ENCODE results near the gene MGLL. TPM values are rescaled to one million over a fixed set of nuclear protein-coding genes. Genes with fewer than 3 reads are reported as not detected.

The MGLL gene
- total and polyA plus RNA-seq, 9 of the 15 experiments (the other 6 are each of a cell fraction or from before 2014, with no cell fraction given), result 0.12 to 0.32 (median 0.18) TPM; not detected in 6

DNA sequence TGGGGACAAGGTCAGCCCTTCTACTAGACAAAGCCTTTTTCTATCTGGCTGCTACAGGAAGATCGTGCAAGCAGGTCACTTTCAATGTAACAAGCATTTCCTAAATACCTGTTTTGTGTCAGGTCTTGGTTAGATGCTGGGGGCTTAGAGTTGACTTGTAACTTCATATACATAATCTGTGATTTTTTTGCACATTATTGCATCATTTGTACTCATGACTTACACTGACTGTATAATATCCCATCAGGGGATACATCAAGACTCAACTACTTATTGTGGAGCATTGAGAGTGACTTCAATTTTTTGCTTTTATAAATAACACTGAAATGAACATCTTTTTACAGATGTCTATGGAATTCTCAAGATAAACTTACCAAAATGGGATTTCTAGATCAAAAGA is 80.6 kb downstream of the MGLL start:
- Histone ChIP-seq H3K4me1 (replicated peaks in 1 of 2; ENCODE audit: control insufficient read depth in 2 of 2, insufficient read depth in 2 of 2, low read length in 2 of 2) (peaks cover 4 to 15% of the 10 kb centered on the region in 2 experiments; a peak in 4 of 5 replicates), H3K79me2 (ENCODE audit: control insufficient read depth, insufficient read depth, low read length) (no peaks in the 10 kb centered on the region), H3K27me3 (ENCODE audit: control insufficient read depth in 2 of 2, insufficient read depth in 2 of 2, low read length in 2 of 2) (peaks cover 18 to 29% of the 10 kb centered on the region in 2 experiments), H3K36me3 (ENCODE audit: control insufficient read depth, insufficient read depth, low read length) (no peaks in the 10 kb centered on the region), H2AFZ (ENCODE audit: low read depth, low read length) (no peak overlapping the region), H3K4me3 (no peak overlapping the region), H3K4me2 (ENCODE audit: insufficient read depth, low read length) (no peak overlapping the region), H3K9ac (ENCODE audit: insufficient read depth in 1 of 2, low read depth in 2 of 2, low read length in 2 of 2) (no peak overlapping the region), H4K20me1 (replicated peaks; ENCODE audit: control insufficient read depth, insufficient read depth, low read length) (no peaks in the 10 kb centered on the region), H3K9me3 (replicated peaks; ENCODE audit: control insufficient read depth, insufficient read depth, low read depth, low read length) (no peaks in the 10 kb centered on the region), H3K9me1 (ENCODE audit: control insufficient read depth, insufficient read depth, low read length) (no peaks in the 10 kb centered on the region), H3K27ac (ENCODE audit: extremely low read depth, low read depth, low read length) (no peak overlapping the region)
- TF ChIP-seq TRIM24 (IDR thresholded peaks at IDR 0.05), result peak in 1 of 2 experiments; percentile 67; a peak in 2 of 4 replicates
- TF ChIP-seq, protein P1, sequence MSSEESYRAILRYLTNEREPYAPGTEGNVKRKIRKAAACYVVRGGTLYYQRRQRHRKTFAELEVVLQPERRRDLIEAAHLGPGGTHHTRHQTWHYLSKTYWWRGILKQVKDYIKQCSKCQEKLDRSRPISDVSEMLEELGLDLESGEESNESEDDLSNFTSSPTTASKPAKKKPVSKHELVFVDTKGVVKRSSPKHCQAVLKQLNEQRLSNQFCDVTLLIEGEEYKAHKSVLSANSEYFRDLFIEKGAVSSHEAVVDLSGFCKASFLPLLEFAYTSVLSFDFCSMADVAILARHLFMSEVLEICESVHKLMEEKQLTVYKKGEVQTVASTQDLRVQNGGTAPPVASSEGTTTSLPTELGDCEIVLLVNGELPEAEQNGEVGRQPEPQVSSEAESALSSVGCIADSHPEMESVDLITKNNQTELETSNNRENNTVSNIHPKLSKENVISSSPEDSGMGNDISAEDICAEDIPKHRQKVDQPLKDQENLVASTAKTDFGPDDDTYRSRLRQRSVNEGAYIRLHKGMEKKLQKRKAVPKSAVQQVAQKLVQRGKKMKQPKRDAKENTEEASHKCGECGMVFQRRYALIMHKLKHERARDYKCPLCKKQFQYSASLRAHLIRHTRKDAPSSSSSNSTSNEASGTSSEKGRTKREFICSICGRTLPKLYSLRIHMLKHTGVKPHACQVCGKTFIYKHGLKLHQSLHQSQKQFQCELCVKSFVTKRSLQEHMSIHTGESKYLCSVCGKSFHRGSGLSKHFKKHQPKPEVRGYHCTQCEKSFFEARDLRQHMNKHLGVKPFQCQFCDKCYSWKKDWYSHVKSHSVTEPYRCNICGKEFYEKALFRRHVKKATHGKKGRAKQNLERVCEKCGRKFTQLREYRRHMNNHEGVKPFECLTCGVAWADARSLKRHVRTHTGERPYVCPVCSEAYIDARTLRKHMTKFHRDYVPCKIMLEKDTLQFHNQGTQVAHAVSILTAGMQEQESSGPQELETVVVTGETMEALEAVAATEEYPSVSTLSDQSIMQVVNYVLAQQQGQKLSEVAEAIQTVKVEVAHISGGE (CRISPR knock-in tag; IDR thresholded peaks at IDR 0.05), result no peak
- TF ChIP-seq, protein P2, sequence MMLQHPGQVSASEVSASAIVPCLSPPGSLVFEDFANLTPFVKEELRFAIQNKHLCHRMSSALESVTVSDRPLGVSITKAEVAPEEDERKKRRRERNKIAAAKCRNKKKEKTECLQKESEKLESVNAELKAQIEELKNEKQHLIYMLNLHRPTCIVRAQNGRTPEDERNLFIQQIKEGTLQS (IDR thresholded peaks at IDR 0.05), result peak; percentile 65
- TF ChIP-seq, protein P2 (CRISPR knock-in tag; conservative IDR thresholded peaks at IDR 0.05), result no peak
- no peak for TF ChIP-seq CEBPG (CRISPR knock-in tag; IDR thresholded peaks at IDR 0.05)
- TF ChIP-seq CEBPG (tag; conservative IDR thresholded peaks at IDR 0.05 in 1 of 2, IDR thresholded peaks at IDR 0.05 in 1 of 2), result peak; percentile 67 to 82
- no TSS peak for BruUV-seq (replicated peaks)
- CTCF ChIA-PET (ENCODE audit: low intra/inter-chr PET ratio), result no interaction called here
- POLR2A ChIA-PET, result no interaction called here
- intact Hi-C loops (cut with micrococcal nuclease) (no loop called here), in situ Hi-C loops (cut with MboI) (no loop called here)
- FAIRE-seq, result no peak
- 13% methylated on average over 1 of the region's 1 CpG for WGBS (ENCODE audit: insufficient coverage, low coverage, missing lambda C conversion rate)
- ATAC-seq, result no peak
- no peak for DNase-seq (ENCODE audit: extremely low read depth in 1 of 4, low spot score in 3 of 4)
